H1 (cell line): Measurements from ENCODE around the gene C2orf81. TPM values are rescaled to one million over a fixed set of nuclear protein-coding genes. Genes with fewer than 3 reads are reported as not detected.

ENCODE experiments used
- ASH2L ChIP-seq: fragments of 200-600, 300-600 bp; sonication (generic); IDR thresholded peaks from one replicate; pipeline ENCODE4 v1.7.1; 2017; ENCODE audit warnings: low read length
- BRCA1 ChIP-seq: IDR thresholded peaks from 2 replicates; pipeline ENCODE4 v1.6.1; 2012; ENCODE audit warnings: low read depth, low read length, improper control_type of control experiment
- CHD7 ChIP-seq: fragments of 300-600 bp; sonication (generic); IDR thresholded peaks from 2 replicates; pipeline ENCODE4 v1.7.1; 2012; ENCODE audit warnings: low read length, moderate library complexity, mild to moderate bottlenecking, inconsistent platforms; ENCODE audit not compliant: insufficient replicate concordance
- CTCF ChIP-seq, 3 experiments: IDR thresholded peaks; 1 replicate in 2 of 3; 2 replicates in 1 of 3; pipeline versions ENCODE4 v1.5.1 to v1.6.1; 2011; ENCODE audit warnings: low read length in 3 of 3, mild to moderate bottlenecking in 3 of 3, inconsistent platforms in 2 of 3, low read depth in 1 of 3, moderate library complexity in 1 of 3; ENCODE audit not compliant: insufficient read depth in 1 of 3; ENCODE audit errors: control extremely low read depth in 1 of 3
- KDM4A ChIP-seq: IDR thresholded peaks from one replicate; pipeline ENCODE4 v1.7.1; 2012; ENCODE audit warnings: low read depth, mild to moderate bottlenecking, moderate library complexity, low read length, inconsistent platforms; ENCODE audit not compliant: severe bottlenecking
- POLR2AphosphoS5 ChIP-seq: IDR thresholded peaks from 2 replicates; pipeline ENCODE4 v1.6.1; 2011; ENCODE audit warnings: low read depth, low read length
- POU5F1 ChIP-seq: IDR thresholded peaks from 2 replicates; pipeline ENCODE4 v1.6.1; 2011; ENCODE audit warnings: low read depth, mild to moderate bottlenecking, low read length, moderate library complexity
- RFX5 ChIP-seq: IDR thresholded peaks from 2 replicates; pipeline ENCODE4 v1.6.1; 2011; ENCODE audit warnings: low read depth, low read length, improper control_type of control experiment, borderline replicate concordance
- polyA plus RNA-seq, 7 experiments: library from polyadenylated mRNA; depleted of rRNA in 3 of 7; stranded (reverse) in 5 of 7; unstranded in 2 of 7; fragments of >200 nt in 5 of 7; fragments of 200-250 nt in 2 of 7; gene quantifications; 1 replicate in 5 of 7; 2 replicates in 1 of 7; 4 replicates in 1 of 7; pipeline versions ENCODE4 v1.2.1 to v1.2.3, GENCODE V29; 2011 to 2013; ENCODE audit warnings: missing spikeins in 2 of 7, mixed read lengths in 2 of 7
- total RNA-seq: library from RNA; stranded (reverse); fragmentation: NEBNext Ultra II Directional; extraction: Animal tissue kit (Norgen Biotek cat#: 25700); gene quantifications from 2 replicates; pipeline ENCODE4 v1.2.1, GENCODE V29; 2021

Gene C2orf81
- total and polyA plus RNA-seq, 2 of the 8 experiments (the other 6 are each of a cell fraction or from before 2014, with no cell fraction given), result 1.6 to 3.3 TPM

- no peak for TF ChIP-seq CHD7
- no peak for TF ChIP-seq BRCA1
- TF ChIP-seq ASH2L, result no peak
- no peak for TF ChIP-seq POU5F1
- no peak for TF ChIP-seq CTCF (IDR thresholded peaks at IDR 0.05; ENCODE audit: control extremely low read depth in 1 of 3, insufficient read depth in 1 of 3, low read depth in 1 of 3, low read length in 3 of 3)
- TF ChIP-seq POLR2AphosphoS5, result no peak
- no peak for TF ChIP-seq RFX5
- TF ChIP-seq KDM4A, result no peak
Observed at GRCh38 chr2:74436111-74436805, 14.8 kb upstream of the C2orf81 start (continued).
